IPS DF 4.7 (cell line): ENCODE data around the gene SPATA18.
"Not testable (repeated sequence)": the region's sequence is repeated elsewhere in the genome, so short reads cannot be mapped to it uniquely, and the experiment has no call there.

ENCODE experiments used
- DNase-seq: peaks from one replicate; pipeline ENCODE4 v3.0.0-alpha.2; 2013; ENCODE audit warnings: low spot score; ENCODE audit errors: extremely low read depth

SPATA18 gene

GRCh38 chr4:52051615-52052474 is 741 bp downstream of the SPATA18 start:
- peak; percentile 64 for DNase-seq

DNA sequence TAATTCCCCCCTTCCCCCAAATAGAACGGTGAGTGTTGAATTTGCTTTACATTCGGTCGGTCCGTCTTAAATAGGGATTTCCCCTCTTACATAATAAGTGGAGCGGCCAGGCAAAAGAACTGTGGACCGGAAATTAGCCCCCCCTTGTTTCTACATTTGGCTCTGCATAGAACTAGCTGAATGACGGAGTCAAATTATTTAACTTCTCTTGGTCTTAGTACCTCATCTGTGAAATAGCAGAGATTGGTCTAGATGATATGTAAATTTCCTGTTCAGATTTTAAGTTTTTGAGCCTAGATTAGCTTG is 1.3 kb downstream of the SPATA18 start:
- DNase-seq = no peak

- no peak for DNase-seq
Observed at GRCh38 chr4:52054254-52054653, 3.1 kb downstream of the SPATA18 start.

DNA sequence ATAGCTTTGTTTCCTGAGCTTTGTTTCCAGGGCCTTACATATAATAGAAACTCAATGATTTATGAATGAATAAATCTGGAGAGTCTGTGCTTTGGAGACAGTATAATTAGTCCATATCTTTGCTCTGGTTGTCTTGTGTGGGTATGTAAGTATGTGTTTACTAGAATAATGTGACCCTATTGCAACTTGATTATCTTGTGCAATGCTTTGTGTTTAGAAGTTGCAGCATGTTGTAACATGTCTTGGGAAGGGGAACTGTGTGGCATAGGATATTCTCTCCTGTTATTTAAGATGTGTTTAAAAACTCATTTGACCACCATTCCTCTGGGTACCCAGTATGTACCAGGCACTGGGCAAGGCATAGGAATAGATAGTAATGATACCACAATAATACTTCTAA is 6.1 kb downstream of the SPATA18 start:
- no peak for DNase-seq

DNA sequence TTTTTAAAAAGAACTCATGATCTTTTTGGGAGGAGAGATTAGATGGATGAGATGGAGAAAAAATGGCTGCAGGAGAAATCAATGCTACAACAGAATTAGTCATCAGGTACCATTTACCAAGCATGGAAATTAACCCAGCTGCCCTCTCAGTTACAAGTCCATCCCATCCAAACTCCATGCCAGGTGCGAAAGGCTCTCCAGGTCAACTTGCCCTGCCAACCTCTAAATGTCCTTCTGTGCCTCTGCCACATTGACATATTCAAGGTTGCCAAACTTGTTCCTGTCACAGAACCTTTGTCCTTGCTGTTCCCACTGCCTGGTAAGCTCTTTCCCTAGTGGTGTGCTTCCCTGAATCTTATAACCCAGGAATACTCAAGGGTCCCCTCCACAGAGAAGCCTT is 7.2 kb downstream of the SPATA18 start:
- DNase-seq = no peak

DNA sequence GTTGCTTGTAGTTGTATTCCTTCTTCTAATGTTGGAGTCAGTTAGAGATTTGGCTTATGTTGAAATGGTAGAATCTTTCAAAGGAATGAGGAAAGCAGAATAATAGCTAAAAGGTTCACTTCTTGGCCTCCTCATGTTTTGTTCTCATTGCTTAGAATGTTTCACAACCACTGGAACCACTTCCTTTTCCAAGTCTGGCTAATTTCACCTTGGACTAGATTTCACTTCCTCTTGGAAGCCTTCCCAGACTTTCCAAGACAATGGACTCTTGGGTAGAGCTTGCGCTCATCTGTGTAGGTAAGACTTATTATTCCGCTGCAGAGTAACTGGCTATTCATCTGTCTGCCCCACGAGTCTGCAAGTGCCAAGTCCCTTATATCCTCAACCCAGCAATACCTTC is 8.3 kb downstream of the SPATA18 start:
- no peak for DNase-seq

DNA sequence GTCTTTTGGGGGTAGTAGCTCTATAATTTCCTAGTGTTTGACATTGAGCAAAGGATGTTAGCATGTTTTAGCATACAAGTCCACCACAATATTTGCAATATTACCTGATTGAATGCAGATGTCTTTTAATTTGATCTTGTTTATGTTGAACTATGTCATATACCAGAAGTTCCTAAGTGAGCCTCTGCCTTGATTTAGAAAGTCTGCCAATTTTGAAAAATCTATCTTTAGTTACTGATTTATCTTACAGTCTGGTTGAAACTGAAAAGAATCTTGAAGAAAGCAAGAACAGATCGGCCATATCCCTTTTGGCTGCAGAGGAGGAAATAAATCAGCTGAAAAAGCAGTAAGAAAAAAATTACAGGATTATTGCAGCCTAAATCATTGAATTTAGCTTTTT is 18.5 kb downstream of the SPATA18 start:
- no peak for DNase-seq

- no peak for DNase-seq
Observed at GRCh38 chr4:52071791-52072546, 20.9 kb downstream of the SPATA18 start.

DNA sequence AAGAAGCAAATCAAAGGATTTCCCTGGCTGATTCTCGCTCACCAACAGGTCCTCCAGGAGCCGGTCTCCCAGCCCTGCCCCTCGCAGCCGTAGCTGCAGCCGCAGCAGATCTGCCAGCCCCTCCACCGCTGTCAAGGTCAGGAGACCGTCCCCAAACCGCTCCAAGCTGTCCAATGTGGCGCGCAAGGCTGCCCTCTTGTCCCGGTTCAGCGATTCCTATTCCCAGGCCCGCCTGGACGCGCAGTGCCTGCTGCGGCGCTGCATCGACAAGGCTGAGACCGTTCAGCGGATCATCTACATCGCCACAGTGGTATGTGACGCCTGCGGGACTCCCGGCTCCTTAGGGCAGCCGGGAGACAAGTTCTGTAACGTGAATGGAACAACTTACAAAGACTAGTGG is 25.6 kb downstream of the SPATA18 start:
- peak; percentile 14 for DNase-seq

DNA sequence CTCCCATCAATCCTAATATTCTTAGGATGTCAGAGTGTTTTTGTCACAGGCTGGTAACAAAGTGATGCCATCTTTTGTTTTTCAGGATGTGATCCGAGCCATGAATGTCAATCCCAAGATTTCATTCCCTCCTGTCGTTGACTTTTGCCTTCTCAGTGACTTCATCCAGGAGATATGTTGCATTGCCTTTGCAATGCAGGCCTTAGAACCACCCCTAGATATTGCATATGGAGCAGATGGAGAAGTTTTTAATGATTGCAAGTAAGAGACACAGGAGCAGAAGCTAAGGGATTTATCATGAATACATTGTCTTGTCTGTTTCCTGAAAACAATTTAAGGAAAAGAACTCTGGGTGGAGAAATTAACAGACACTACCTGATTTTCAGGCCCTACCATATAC is 28.6 kb downstream of the SPATA18 start:
- no peak for DNase-seq

GRCh38 chr4:52081216-52081615 is 30.1 kb downstream of the SPATA18 start:
- no peak for DNase-seq

DNA sequence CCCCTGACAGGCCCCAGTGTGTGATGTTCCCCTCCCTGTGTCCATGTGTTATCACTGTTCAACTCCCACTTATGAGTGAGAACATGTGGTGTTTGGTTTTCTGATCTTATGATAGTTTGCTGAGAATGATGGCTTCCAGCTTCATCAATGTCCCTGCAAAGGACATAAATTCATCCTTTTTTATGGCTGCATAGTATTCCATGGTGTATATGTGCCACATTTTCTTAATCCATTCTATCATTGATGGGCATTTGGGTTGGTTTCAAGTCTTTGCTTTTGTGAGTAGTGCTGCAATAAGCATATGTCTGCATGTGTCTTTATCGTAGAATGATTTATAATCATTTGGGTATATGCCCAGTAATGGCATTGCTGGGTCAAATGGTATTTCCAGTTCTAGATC is 35.3 kb downstream of the SPATA18 start:
- DNase-seq = not testable (repeated sequence)

DNA sequence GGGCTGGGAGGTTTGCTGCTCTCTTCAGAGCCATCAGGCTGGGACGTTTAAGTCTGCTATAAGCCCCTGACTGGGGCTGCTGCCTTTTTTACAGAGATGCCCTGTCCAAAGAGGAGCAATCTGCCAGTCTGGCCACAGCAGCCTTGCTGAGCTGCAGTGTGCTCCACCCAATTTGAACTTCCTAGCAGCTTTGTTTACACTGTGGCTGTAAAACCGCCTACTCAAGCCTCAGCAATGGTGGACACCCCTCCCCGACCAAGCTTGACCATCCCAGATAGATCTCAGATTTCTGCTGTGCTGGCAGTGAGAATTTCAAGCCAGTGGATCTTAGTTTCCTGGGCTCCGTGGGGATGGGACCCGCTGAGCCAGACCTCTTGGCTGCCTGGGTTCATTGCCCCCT is 40.7 kb downstream of the SPATA18 start:
- no peak for DNase-seq

DNA sequence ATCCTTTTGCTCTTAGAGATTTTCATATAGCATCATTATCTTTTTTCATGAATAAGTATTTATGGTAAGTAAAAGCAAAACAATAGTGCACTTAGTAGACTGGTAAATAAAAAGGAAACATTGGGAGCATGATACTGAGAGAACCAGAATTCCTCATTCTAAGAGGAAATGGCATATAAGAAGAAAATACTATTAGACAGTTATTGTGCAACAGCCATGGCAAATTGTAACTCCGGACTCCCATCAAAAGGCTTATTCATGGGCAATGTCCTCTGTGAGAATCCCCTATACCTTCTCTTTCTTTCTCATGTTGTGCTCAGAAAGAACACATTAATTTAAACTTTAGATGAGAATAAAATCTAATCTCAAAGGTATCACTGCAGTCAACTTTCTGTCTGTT is 42.4 kb downstream of the SPATA18 start:
- DNase-seq = no peak

- DNase-seq = no peak
Observed at GRCh38 chr4:52094376-52095145, 43.5 kb downstream of the SPATA18 start.

GRCh38 chr4:52095374-52095773 is 44.3 kb downstream of the SPATA18 start:
- DNase-seq = no peak

DNA sequence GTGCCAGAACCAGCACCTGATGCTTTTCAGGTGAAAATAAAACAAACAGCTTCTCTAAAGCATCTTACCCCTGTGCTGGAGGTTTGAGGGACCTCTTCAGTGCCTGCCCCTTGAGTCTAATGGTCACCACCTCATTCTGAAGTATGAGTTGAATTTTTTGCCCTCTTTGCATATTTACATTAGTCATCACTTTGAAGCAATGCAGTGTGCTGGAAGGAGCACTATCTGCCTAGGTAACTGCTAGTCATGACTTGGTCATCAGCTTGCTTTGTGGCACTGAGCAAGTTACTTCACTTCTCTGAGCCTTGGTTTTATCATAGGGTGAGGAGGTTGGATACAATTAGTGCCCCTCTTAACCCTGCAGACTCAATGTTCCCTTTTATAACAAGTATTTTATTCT is 44.9 kb downstream of the SPATA18 start:
- DNase-seq = no peak

- DNase-seq = no peak
Observed at GRCh38 chr4:52098618-52099017, 47.5 kb downstream of the SPATA18 start.

GRCh38 chr4:52099860-52100461 is 48.9 kb downstream of the SPATA18 start:
- DNase-seq = no peak

- DNase-seq = no peak
Observed at GRCh38 chr4:52102587-52102986, 51.5 kb downstream of the SPATA18 start.

DNA sequence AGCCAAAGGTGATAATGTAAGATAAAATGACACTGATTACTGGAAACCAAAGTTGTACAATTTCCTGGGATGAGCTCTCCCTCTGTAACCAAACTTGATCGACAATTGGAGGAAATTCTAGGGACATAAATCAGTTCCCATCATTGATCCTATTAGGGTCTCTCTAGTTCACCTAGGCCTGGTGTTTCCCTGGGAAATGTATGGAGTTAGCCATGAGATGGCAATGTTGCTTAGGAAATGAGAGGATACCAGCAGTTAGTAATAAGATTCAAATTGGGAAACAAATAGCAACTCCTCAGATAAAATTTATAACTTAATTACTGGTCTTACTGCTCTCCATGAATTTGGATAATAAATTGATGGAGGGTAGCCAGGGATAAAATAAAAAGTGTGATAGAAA is 52.2 kb downstream of the SPATA18 start:
- peak; percentile 5 for DNase-seq

GRCh38 chr4:52105276-52105675 is 54.2 kb downstream of the SPATA18 start:
- DNase-seq = no peak
